Measurements from ENCODE around the gene FXR2.

DNA sequence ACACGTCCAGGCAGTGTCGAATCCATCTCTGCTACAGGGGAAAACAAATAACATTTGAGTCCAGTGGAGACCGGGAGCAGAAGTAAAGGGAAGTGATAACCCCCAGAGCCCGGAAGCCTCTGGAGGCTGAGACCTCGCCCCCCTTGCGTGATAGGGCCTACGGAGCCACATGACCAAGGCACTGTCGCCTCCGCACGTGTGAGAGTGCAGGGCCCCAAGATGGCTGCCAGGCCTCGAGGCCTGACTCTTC lies 42.4 kb downstream of the FXR2 start:
- TF ChIP-seq, protein P1, sequence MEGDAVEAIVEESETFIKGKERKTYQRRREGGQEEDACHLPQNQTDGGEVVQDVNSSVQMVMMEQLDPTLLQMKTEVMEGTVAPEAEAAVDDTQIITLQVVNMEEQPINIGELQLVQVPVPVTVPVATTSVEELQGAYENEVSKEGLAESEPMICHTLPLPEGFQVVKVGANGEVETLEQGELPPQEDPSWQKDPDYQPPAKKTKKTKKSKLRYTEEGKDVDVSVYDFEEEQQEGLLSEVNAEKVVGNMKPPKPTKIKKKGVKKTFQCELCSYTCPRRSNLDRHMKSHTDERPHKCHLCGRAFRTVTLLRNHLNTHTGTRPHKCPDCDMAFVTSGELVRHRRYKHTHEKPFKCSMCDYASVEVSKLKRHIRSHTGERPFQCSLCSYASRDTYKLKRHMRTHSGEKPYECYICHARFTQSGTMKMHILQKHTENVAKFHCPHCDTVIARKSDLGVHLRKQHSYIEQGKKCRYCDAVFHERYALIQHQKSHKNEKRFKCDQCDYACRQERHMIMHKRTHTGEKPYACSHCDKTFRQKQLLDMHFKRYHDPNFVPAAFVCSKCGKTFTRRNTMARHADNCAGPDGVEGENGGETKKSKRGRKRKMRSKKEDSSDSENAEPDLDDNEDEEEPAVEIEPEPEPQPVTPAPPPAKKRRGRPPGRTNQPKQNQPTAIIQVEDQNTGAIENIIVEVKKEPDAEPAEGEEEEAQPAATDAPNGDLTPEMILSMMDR (IDR thresholded peaks at IDR 0.05) = no peak
- TF ChIP-seq POLR2A (IDR thresholded peaks at IDR 0.05) (no peak), EP300 (IDR thresholded peaks at IDR 0.05) (peak in 1 of 2 donors; percentile 98)
